G401 (cell line): ENCODE data around the gene DIP2C. TPM values are rescaled to one million over a fixed set of nuclear protein-coding genes. Genes with fewer than 3 reads are reported as not detected.
"Not testable (repeated sequence)": the region's sequence is repeated elsewhere in the genome, so short reads cannot be mapped to it uniquely, and the experiment has no call there.

Experiments used
- DNase-seq: peaks from one replicate; pipeline ENCODE4 v3.0.0-alpha.2; 2015; ENCODE audit warnings: low spot score
- in situ Hi-C: cut with HindIII; loops from 2 replicates; pipeline ENCODE4 v1.10.0; 2016; ENCODE audit warnings: low sequenced_read_pairs, mixed read lengths
- total RNA-seq: library from RNA; depleted of rRNA; stranded (reverse); fragments of >200 nt; shearing (Covaris generic); gene quantifications from 2 replicates; pipeline ENCODE4 v1.2.3, GENCODE V29; 2014

Gene DIP2C
- total RNA-seq, 1 experiment from 2014 or later, result 9.0 TPM

DNA sequence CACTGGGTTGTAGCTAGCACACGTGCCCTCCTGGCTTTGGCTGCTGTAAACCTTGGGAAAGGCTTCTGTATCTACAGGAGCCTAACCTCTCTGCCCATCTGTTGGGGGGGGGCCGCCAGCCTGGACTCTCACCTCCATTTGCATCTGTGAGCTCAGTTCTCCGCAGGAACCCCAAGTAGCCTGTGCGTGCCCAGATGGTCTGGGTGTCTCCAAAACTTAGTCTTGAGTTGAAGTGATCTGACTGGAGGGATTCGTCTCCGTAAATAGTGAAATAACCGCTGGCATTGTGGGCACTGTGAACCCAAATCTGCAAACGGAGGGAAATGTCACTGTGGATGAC, 406.4 kb downstream of the DIP2C start:
- DNase-seq, result no peak
- in situ Hi-C loops, result no loop called here

GRCh38 chr10:282294-283139, 407.0 kb downstream of the DIP2C start:
- in situ Hi-C loops, result no loop called here

DNA sequence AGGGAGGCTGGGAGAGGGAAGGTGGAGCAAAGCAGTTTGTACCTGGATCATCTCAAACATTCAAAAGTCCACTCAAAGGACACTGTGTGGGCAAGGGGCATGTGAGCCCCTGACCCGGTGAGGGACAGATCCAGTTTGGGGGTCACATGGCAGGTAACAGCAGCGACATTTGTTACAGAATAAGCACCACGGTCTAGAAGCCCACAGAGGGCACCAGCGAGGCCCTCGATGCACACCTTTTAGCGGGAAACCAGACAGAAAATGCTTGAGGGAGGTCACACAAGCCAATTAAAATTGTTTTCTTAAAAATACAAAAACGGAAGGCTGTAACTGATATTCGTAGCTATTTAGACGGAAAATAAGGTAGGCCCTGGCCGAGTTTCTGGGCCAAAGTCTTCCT, 409.8 kb downstream of the DIP2C start:
- in situ Hi-C loops, result no loop called here
- DNase-seq, result no peak

More at GRCh38 chr10:282294-283139, 407.0 kb downstream of the DIP2C start:
- DNase-seq, result no peak

DNA sequence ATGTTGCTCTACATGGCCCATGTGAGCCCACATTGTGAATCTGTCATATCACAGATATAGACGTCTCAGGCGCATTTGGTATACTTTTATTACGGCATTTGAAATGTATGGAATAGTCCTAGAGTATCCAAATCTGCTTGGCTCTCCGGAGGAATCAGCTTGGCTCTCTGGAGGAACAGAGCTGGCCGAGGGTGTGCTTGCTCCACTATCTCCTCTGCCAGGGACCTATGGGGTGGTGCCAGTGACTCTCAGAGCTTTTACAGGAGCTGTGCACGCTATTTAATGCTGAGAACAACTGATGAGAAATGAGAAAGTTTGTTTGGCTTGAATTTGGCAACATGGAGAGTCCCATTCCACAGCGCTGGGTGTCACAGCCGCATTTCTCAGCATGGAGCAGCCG, 410.2 kb downstream of the DIP2C start:
- in situ Hi-C loops, result no loop called here

GRCh38 chr10:278707-279106, 410.8 kb downstream of the DIP2C start:
- in situ Hi-C loops, result no loop called here
- DNase-seq, result peak; percentile 53

More for the DNA sequence above, 410.2 kb downstream of the DIP2C start:
- DNase-seq, result peak; percentile 19

DNA sequence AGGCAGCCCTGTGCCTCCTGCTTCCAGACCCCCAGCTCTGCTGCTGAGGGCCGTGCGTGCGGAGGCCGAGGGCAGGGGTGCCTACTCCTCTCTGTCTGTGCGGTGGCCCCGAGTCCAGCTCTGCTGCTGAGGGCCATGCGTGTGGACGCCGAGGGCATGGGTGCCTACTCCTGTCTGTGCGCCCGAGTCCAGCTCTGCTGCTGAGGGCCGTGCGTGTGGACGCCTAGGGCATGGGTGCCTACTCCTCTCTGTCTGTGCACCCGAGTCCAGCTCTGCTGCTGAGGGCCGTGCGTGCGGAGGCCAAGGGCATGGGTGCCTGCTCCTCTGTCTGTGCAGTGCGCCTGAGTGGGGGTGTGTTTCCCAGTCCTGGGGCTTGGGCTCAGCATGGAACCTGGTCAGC, 411.5 kb downstream of the DIP2C start:
- in situ Hi-C loops, result no loop called here
- no peak for DNase-seq

DNA sequence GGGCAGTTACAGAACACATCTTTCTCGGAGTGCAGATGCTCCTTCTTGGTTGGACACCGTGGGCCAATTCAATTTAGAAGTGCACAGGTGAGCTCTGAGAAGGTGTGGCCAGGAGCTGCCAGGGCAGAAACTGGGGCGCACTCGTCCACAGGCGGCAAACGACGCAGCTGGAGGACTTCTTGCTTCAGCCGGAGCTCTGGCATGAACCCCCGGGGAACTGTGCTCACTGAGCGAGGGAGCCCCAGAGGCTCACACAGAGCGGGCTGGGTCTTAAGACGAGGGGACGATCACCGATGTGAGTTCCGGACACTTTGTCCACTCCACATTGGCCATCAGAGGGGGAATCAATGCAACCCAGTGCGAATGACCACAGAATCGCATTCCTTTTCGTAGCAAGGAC, 413.8 kb downstream of the DIP2C start:
- in situ Hi-C loops, result no loop called here
- DNase-seq, result no peak

- no peak for DNase-seq
- in situ Hi-C loops, result no loop called here
Observed at GRCh38 chr10:274866-275265, 414.6 kb downstream of the DIP2C start.

- in situ Hi-C loops, result no loop called here
- no peak for DNase-seq
Observed at GRCh38 chr10:273088-273487, 416.4 kb downstream of the DIP2C start.

DNA sequence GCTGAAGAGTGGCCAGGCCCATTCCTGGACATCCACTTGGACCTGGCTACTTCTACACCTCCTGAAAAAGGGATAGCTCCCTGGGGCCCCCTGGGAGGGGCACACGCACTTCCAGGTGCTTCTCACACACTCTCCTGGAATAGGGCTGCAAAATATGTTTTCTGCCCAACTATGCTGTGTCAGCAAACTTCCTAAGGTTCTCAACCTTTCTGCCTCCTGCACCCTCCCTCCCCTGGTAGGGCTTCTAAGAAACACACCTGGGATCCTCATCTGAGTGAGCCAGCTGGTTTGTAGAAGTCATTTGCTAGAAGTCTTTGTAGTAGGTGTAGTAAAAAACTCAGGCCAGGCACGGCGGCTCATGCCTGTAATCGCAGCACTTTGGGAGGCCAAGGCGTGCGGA, 417.7 kb downstream of the DIP2C start:
- no peak for DNase-seq
- in situ Hi-C loops, result no loop called here

DNA sequence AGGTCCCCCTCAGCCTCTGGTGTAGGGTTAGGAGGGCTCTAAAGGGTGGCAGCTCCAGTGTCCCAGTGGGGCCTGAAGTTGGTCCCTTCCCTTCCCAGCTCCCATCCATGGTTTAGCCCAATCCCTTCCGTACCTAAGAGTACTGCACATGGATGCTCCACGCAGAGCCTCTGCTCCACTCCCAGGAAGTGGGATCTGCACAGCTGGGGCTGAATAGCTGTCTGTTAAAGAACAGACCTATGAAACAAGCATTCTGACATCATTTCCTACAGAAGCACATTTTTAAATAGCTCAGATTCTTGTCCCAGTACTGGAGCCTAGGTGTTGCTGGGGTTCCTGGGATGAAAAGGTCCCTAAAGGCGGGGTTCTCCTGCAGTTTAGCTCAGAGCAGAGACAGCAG, 418.3 kb downstream of the DIP2C start:
- no peak for DNase-seq
- in situ Hi-C loops, result no loop called here

- in situ Hi-C loops, result no loop called here
- no peak for DNase-seq
Observed at GRCh38 chr10:269440-270074, 419.9 kb downstream of the DIP2C start.

DNA sequence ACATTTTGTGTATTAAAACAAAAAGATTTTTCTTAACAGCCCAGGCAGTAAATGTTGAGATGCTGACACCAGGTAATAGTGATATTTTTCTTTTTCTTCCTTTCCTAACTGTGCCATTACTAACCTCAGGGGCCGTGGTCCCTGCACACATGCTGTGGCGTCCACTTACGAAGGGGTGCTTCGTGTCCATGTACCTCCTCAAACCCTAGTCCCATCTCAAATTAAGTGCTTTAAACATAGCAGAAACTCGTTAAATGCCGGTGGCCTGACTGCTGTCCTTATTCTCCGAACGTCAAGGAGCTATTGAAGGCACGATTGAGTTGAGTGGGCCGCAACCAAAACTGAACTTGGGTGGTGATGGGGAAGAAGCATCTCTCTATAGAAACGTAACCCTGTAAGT, 421.8 kb downstream of the DIP2C start:
- no peak for DNase-seq
- in situ Hi-C loops, result no loop called here

DNA sequence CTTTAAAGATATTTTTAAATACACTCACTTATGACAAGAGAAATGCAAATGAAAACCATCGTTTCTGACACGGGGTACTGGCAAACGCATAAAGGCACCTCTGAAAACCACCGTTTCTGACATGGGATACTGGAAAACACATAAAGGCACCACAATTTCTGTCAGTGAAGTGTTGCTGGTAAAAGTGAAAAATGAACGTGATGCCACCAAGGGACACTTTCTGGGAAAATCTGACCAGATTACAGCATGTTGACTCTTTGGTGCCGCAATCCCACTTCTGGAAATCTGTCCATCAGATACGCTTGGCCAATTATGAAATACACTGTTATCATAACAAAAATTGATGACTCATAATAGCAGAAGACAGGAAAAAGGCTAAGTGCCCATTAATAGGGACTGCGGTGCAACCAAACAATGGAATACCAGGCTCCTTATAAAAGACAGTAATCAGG, 422.5 kb downstream of the DIP2C start:
- in situ Hi-C loops, result no loop called here
- DNase-seq, result no peak

DNA sequence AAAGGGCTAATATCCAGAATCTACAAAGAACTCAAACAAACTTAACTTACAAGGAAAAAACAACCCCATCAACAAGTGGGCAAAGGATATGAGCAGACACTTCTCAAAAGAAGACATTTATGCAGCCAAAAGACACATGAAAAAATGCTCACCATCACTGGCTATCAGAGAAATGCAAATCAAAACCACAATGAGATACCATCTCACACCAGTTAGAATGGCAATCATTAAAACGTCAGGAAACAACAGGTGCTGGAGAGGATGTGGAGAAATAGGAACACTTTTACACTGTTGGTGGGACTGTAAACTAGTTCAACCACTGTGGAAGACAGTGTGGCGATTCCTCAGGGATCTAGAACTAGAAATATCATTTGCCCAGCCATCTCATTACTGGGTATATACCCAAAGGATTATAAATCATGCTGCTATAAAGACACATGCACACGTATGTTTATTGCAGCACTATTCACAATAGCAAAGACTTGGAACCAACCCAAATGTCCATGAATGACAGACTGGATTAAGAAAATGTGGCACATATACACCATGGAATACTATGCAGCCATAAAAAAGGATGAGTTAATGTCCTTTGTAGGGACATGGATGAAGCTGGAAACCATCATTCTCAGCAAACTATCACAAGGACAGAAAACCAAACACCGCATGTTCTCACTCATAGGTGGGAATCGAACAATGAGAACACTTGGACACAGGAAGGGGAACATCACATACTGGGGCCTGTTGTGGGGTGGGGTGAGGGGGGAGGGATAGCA, 423.5 kb downstream of the DIP2C start:
- in situ Hi-C loops, DNase-seq: not testable (repeated sequence)

DNA sequence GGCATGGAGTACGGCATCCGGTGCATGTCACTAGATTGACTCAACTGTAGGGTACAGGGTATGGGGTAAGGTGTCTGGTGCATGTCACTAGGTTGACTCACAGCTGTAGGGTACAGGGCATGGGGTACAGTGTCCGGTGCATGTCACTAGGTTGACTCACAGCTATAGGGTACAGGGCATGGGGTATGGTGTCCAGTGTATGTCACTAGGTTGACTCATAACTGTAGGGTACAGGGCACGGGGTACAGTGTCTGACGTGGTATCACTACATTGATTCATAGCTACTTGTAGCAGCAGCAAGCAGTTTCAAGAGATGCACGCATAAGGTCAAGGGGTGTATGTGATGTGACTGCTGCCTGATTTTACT, 424.4 kb downstream of the DIP2C start:
- in situ Hi-C loops, DNase-seq: not testable (repeated sequence)

GRCh38 chr10:264160-265073, 425.1 kb downstream of the DIP2C start:
- DNase-seq, in situ Hi-C loops: not testable (repeated sequence)

DNA sequence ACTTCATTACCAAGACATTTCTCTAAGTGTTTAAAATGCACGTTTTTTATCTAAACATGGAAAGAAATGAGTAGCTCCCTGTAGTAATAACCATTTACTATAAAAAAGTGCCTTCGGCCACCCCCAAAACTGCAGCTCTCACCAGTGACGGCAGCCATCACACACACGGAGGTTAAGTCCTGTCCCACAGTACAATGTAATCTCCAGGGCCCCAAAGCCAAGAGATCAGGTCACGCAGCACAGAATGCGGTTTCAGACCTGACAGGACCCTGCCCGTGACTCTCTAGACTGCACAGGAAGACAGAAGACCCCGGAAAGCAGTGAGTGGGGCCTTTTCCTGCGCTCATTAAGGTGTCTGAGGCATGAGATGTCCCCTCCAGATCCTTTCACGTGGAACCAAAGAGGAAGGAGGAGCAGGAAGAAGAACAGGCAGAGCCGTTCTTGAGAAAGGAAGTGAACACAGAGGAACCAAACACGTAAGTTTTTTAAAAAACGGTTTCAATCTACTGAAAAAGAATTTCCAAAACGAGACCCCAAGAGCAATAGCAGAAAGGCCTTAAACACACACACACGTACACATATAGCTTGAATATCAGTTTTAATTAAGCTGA, 428.5 kb downstream of the DIP2C start:
- in situ Hi-C loops, result no loop called here
- no peak for DNase-seq
